ENCODE results near the gene METTL23. TPM values are rescaled to one million over a fixed set of nuclear protein-coding genes. Genes with fewer than 3 reads are reported as not detected.
"Not testable (repeated sequence)": the region's sequence is repeated elsewhere in the genome, so short reads cannot be mapped to it uniquely, and the experiment has no call there.

METTL23 gene
- polyA plus RNA-seq, 1 donor (not counting 4 experiments of a cell fraction or from before 2014, with no cell fraction given), result 48.3 TPM

- no peaks in the 10 kb centered on the region for H3K9me1 ChIP-seq (ENCODE audit: control insufficient read depth, extremely low read depth, insufficient read depth, low read length)
- H3K4me1 ChIP-seq (ENCODE audit: control insufficient read depth, extremely low read depth, insufficient read depth, low read length), result peaks cover 22% of the 10 kb centered on the region
- TF ChIP-seq EZH2 (IDR thresholded peaks at IDR 0.05; ENCODE audit: low read length) (no peak), CTCF (optimal IDR thresholded peaks at IDR 0.05 in 1 of 3, IDR thresholded peaks at IDR 0.05 in 1 of 3, conservative IDR thresholded peaks at IDR 0.05 in 1 of 3; ENCODE audit: extremely low read depth in 1 of 3, insufficient read depth in 2 of 3, low read length in 3 of 3) (no peak)
- FAIRE-seq (no peak), DNase-seq (ENCODE audit: low read depth, low spot score) (no peak)
- H3K9me3 ChIP-seq (ENCODE audit: control insufficient read depth, low read depth, low read length), result no peaks in the 10 kb centered on the region
- dilution Hi-C loops (cut with MboI; ENCODE audit: extremely low pct_ligation_motif_present, low sequenced_read_pairs), result no loop called here
- peaks cover 38% of the 10 kb centered on the region for H3K79me2 ChIP-seq (ENCODE audit: control insufficient read depth, insufficient read depth, low read length)
- H3K36me3 ChIP-seq (ENCODE audit: control insufficient read depth in 2 of 2, extremely low read depth in 1 of 2, insufficient read depth in 2 of 2, low read length in 2 of 2), result peaks cover 10 to 25% of the 10 kb centered on the region in 2 experiments
- H3K27me3 ChIP-seq (ENCODE audit: control insufficient read depth, extremely low read depth, insufficient read depth, low read length), result no peaks in the 10 kb centered on the region
- H3K4me3 ChIP-seq (ENCODE audit: control insufficient read depth in 2 of 3, extremely low read depth in 1 of 3, insufficient read depth in 2 of 3, low read depth in 1 of 3, low read length in 3 of 3), result peak within 1 kb of the TSS; percentile 70 to 75 (median 74)
- peak within 1 kb of the TSS; percentile 70 for H3K27ac ChIP-seq (ENCODE audit: control insufficient read depth, insufficient read depth, low read length)
- peak within 1 kb of the TSS; percentile 64 for H2AFZ ChIP-seq (ENCODE audit: control insufficient read depth, low read length)
- H4K20me1 ChIP-seq (ENCODE audit: control insufficient read depth, extremely low read depth, insufficient read depth, low read length), result no peaks in the 10 kb centered on the region
- H3K9ac ChIP-seq (ENCODE audit: control insufficient read depth, extremely low read depth, insufficient read depth, low read length), result peak within 1 kb of the TSS; percentile 76
- H3K4me2 ChIP-seq (ENCODE audit: control insufficient read depth, extremely low read depth, insufficient read depth, low read depth, low read length), result peak within 1 kb of the TSS; percentile 93
These were observed 15.6 kb upstream of the METTL23 start, which contains the start of gene MXRA7 for GRCh38 chr17:76710863-76711611. Gene MXRA7 (minus strand): TSS chr17:76710965. CDS start chr17:76710946, 19 bp downstream.

- H3K4me3 ChIP-seq (ENCODE audit: control insufficient read depth in 2 of 3, extremely low read depth in 1 of 3, insufficient read depth in 2 of 3, low read depth in 1 of 3, low read length in 3 of 3); dilution Hi-C loops (cut with MboI; ENCODE audit: extremely low pct_ligation_motif_present, low sequenced_read_pairs); H2AFZ ChIP-seq (ENCODE audit: control insufficient read depth, low read length); H3K4me2 ChIP-seq (ENCODE audit: control insufficient read depth, extremely low read depth, insufficient read depth, low read depth, low read length); DNase-seq (ENCODE audit: low read depth, low spot score); H4K20me1 ChIP-seq (ENCODE audit: control insufficient read depth, extremely low read depth, insufficient read depth, low read length); H3K27ac ChIP-seq (ENCODE audit: control insufficient read depth, insufficient read depth, low read length); H3K9me1 ChIP-seq (ENCODE audit: control insufficient read depth, extremely low read depth, insufficient read depth, low read length); H3K9ac ChIP-seq (ENCODE audit: control insufficient read depth, extremely low read depth, insufficient read depth, low read length); H3K9me3 ChIP-seq (ENCODE audit: control insufficient read depth, low read depth, low read length); FAIRE-seq; H3K27me3 ChIP-seq (ENCODE audit: control insufficient read depth, extremely low read depth, insufficient read depth, low read length): not testable (repeated sequence)
- Histone ChIP-seq H3K4me1 (ENCODE audit: control insufficient read depth, extremely low read depth, insufficient read depth, low read length) (peaks cover 24% of the 10 kb centered on the region), H3K36me3 (ENCODE audit: control insufficient read depth in 2 of 2, extremely low read depth in 1 of 2, insufficient read depth in 2 of 2, low read length in 2 of 2) (peaks cover 10 to 31% of the 10 kb centered on the region in 2 experiments), H3K79me2 (ENCODE audit: control insufficient read depth, insufficient read depth, low read length) (peaks cover 27% of the 10 kb centered on the region)
These were observed 14.3 kb upstream of the METTL23 start for GRCh38 chr17:76712321-76712720.
